Panc1 (cell line): ENCODE data around the gene SNX9.

Experiments
- CTCF ChIP-seq: fragments of 450-650 bp; IDR thresholded peaks from 2 replicates; pipeline ENCODE4 v1.5.1; 2017; ENCODE audit warnings: mild to moderate bottlenecking
- POLR2AphosphoS5 ChIP-seq: IDR thresholded peaks from 2 replicates; pipeline ENCODE4 v1.6.1; 2012; ENCODE audit warnings: mild to moderate bottlenecking, low read depth, low read length, moderate library complexity
- SIN3A ChIP-seq: IDR thresholded peaks from 2 replicates; pipeline ENCODE4 v1.6.1; 2012; ENCODE audit warnings: low read depth, mild to moderate bottlenecking, low read length, moderate library complexity, borderline replicate concordance; ENCODE audit not compliant: insufficient read depth
- TCF7L2 ChIP-seq: IDR thresholded peaks from 2 replicates; pipeline ENCODE4 v1.6.1; 2011; ENCODE audit warnings: mild to moderate bottlenecking, low read depth, low read length, inconsistent platforms

GRCh38 chr6:157774153-157775135 lies 48.6 kb upstream of the SNX9 start:
- no peak for TF ChIP-seq CTCF
- TF ChIP-seq TCF7L2, result no peak
- no peak for TF ChIP-seq POLR2AphosphoS5
- TF ChIP-seq SIN3A, result no peak
